ENCODE data around the gene LEMD1.

LEMD1 gene

GRCh38 chr1:205452933-205453332, 31.1 kb upstream of the LEMD1 start:
- DNase-seq (ENCODE audit: low read depth in 1 of 2, low spot score in 1 of 2), result no peak
- TF ChIP-seq CTCF (IDR thresholded peaks at IDR 0.05; ENCODE audit: insufficient read depth, low read length) (no peak), SPI1 (IDR thresholded peaks at IDR 0.05; ENCODE audit: borderline replicate concordance, low read depth) (no peak), GABPA (IDR thresholded peaks at IDR 0.05; ENCODE audit: low read depth) (no peak), POLR2AphosphoS5 (IDR thresholded peaks at IDR 0.05; ENCODE audit: low read depth) (no peak)
- TF ChIP-seq, protein P1, sequence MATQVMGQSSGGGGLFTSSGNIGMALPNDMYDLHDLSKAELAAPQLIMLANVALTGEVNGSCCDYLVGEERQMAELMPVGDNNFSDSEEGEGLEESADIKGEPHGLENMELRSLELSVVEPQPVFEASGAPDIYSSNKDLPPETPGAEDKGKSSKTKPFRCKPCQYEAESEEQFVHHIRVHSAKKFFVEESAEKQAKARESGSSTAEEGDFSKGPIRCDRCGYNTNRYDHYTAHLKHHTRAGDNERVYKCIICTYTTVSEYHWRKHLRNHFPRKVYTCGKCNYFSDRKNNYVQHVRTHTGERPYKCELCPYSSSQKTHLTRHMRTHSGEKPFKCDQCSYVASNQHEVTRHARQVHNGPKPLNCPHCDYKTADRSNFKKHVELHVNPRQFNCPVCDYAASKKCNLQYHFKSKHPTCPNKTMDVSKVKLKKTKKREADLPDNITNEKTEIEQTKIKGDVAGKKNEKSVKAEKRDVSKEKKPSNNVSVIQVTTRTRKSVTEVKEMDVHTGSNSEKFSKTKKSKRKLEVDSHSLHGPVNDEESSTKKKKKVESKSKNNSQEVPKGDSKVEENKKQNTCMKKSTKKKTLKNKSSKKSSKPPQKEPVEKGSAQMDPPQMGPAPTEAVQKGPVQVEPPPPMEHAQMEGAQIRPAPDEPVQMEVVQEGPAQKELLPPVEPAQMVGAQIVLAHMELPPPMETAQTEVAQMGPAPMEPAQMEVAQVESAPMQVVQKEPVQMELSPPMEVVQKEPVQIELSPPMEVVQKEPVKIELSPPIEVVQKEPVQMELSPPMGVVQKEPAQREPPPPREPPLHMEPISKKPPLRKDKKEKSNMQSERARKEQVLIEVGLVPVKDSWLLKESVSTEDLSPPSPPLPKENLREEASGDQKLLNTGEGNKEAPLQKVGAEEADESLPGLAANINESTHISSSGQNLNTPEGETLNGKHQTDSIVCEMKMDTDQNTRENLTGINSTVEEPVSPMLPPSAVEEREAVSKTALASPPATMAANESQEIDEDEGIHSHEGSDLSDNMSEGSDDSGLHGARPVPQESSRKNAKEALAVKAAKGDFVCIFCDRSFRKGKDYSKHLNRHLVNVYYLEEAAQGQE (IDR thresholded peaks at IDR 0.05; ENCODE audit: insufficient replicate concordance, low read depth), result no peak
- Histone ChIP-seq H3K27me3 (ENCODE audit: insufficient read depth, poor library complexity, severe bottlenecking) (peaks cover 41% of the 10 kb centered on the region), H3K4me3 (replicated peaks; ENCODE audit: insufficient read depth, low read length) (no peak overlapping the region), H3K27ac (replicated peaks) (no peak overlapping the region)

DNA sequence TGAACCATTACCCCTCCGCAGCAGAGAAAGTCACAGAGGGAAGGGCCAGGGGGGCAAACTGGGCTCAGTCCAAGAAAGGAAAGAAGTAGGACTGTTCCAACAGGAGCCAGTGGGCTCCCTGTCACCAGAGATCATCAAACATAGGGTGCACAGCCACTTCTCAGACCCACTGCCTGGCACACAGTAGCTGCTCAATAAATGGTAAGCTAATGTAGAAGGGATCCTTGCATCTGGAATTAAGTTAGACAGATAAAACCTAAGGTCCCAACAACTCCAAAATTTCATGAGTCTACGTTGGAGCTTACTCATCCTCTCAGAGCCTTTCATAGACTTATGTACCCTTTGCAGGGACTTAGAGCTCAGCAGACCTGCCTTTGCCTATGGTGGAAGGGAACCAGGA, 30.5 kb upstream of the LEMD1 start:
- peaks cover 37% of the 10 kb centered on the region for H3K27me3 ChIP-seq (ENCODE audit: insufficient read depth, poor library complexity, severe bottlenecking)

GRCh38 chr1:205451759-205452164, 29.9 kb upstream of the LEMD1 start:
- DNase-seq (ENCODE audit: low read depth in 1 of 2, low spot score in 1 of 2), result no peak
- Histone ChIP-seq H3K4me3 (replicated peaks; ENCODE audit: insufficient read depth, low read length) (no peak overlapping the region), H3K27me3 (ENCODE audit: insufficient read depth, poor library complexity, severe bottlenecking) (peaks cover 40% of the 10 kb centered on the region), H3K27ac (replicated peaks) (no peak overlapping the region)
- TF ChIP-seq POLR2AphosphoS5 (IDR thresholded peaks at IDR 0.05; ENCODE audit: low read depth) (no peak), CTCF (IDR thresholded peaks at IDR 0.05; ENCODE audit: insufficient read depth, low read length) (no peak), GABPA (IDR thresholded peaks at IDR 0.05; ENCODE audit: low read depth) (no peak), SPI1 (IDR thresholded peaks at IDR 0.05; ENCODE audit: borderline replicate concordance, low read depth) (no peak)
- TF ChIP-seq, protein P1 (IDR thresholded peaks at IDR 0.05; ENCODE audit: insufficient replicate concordance, low read depth), result no peak

More for the DNA sequence above, 30.5 kb upstream of the LEMD1 start:
- no peak for DNase-seq (ENCODE audit: low read depth in 1 of 2, low spot score in 1 of 2)
- Histone ChIP-seq H3K4me3 (replicated peaks; ENCODE audit: insufficient read depth, low read length) (no peak overlapping the region), H3K27ac (replicated peaks) (no peak overlapping the region)
- TF ChIP-seq, protein P1 (IDR thresholded peaks at IDR 0.05; ENCODE audit: insufficient replicate concordance, low read depth), result no peak
- TF ChIP-seq SPI1 (IDR thresholded peaks at IDR 0.05; ENCODE audit: borderline replicate concordance, low read depth), result no peak
- TF ChIP-seq POLR2AphosphoS5 (IDR thresholded peaks at IDR 0.05; ENCODE audit: low read depth), result no peak
- no peak for TF ChIP-seq CTCF (IDR thresholded peaks at IDR 0.05; ENCODE audit: insufficient read depth, low read length)
- TF ChIP-seq GABPA (IDR thresholded peaks at IDR 0.05; ENCODE audit: low read depth), result no peak

Measured in HL-60 (cell line).